Osteocyte (in vitro differentiated cells): ENCODE data around the gene MATR3. TPM values are rescaled to one million over a fixed set of nuclear protein-coding genes. Genes with fewer than 3 reads are reported as not detected.

ENCODE experiments used
- DNase-seq: peaks from one replicate; pipeline ENCODE4 v3.0.0; 2021; ENCODE audit warnings: mixed read lengths; ENCODE audit not compliant: unreplicated experiment; ENCODE audit errors: extremely low spot score
- H3K27ac Mint-ChIP-seq: one replicate; pipeline ENCODE4 v1.8.0; 2021; ENCODE audit warnings: mild to moderate bottlenecking, mixed read lengths; ENCODE audit not compliant: unreplicated experiment
- H3K27me3 Mint-ChIP-seq: one replicate; pipeline ENCODE4 v1.8.0; 2021; ENCODE audit warnings: mixed read lengths; ENCODE audit not compliant: unreplicated experiment
- H3K36me3 Mint-ChIP-seq: one replicate; pipeline ENCODE4 v1.8.0; 2021; ENCODE audit warnings: mixed read lengths; ENCODE audit not compliant: unreplicated experiment
- H3K4me1 Mint-ChIP-seq: one replicate; pipeline ENCODE4 v1.8.0; 2021; ENCODE audit warnings: mixed read lengths; ENCODE audit not compliant: unreplicated experiment
- H3K4me3 Mint-ChIP-seq: one replicate; pipeline ENCODE4 v1.8.0; 2021; ENCODE audit warnings: mild to moderate bottlenecking, moderate library complexity, mixed read lengths; ENCODE audit not compliant: unreplicated experiment
- H3K9me3 Mint-ChIP-seq: one replicate; pipeline ENCODE4 v1.8.0; 2021; ENCODE audit warnings: mixed read lengths; ENCODE audit not compliant: unreplicated experiment
- long read RNA-seq: library from polyadenylated mRNA; unstranded; transcript quantifications from one replicate; pipeline ENCODE4 v2.0.0, GENCODE V29; 2021
- total RNA-seq: library from RNA; stranded (reverse); gene quantifications from 2 replicates; pipeline ENCODE4 v1.2.1, GENCODE V29; 2021
- TF ChIP-seq, protein P1 (sequence below): fragments of 200-600 bp; sonication (generic); IDR thresholded peaks from 2 replicates; pipeline ENCODE4 v1.5.0; 2021; ENCODE audit warnings: antibody characterized with exemption, mild to moderate bottlenecking, moderate library complexity

Gene MATR3, protein sequence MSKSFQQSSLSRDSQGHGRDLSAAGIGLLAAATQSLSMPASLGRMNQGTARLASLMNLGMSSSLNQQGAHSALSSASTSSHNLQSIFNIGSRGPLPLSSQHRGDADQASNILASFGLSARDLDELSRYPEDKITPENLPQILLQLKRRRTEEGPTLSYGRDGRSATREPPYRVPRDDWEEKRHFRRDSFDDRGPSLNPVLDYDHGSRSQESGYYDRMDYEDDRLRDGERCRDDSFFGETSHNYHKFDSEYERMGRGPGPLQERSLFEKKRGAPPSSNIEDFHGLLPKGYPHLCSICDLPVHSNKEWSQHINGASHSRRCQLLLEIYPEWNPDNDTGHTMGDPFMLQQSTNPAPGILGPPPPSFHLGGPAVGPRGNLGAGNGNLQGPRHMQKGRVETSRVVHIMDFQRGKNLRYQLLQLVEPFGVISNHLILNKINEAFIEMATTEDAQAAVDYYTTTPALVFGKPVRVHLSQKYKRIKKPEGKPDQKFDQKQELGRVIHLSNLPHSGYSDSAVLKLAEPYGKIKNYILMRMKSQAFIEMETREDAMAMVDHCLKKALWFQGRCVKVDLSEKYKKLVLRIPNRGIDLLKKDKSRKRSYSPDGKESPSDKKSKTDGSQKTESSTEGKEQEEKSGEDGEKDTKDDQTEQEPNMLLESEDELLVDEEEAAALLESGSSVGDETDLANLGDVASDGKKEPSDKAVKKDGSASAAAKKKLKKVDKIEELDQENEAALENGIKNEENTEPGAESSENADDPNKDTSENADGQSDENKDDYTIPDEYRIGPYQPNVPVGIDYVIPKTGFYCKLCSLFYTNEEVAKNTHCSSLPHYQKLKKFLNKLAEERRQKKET
- total RNA-seq, result 216 and 218 TPM in 2 replicates
- long read RNA-seq, full-length matches to known transcripts, result 1,040 of 2,191 reads
- long read RNA-seq, partial matches to known transcripts, result 910 of 2,191 reads
- long read RNA-seq, other reads (novel, unspliced or antisense), result 241 of 2,191 reads

DNA sequence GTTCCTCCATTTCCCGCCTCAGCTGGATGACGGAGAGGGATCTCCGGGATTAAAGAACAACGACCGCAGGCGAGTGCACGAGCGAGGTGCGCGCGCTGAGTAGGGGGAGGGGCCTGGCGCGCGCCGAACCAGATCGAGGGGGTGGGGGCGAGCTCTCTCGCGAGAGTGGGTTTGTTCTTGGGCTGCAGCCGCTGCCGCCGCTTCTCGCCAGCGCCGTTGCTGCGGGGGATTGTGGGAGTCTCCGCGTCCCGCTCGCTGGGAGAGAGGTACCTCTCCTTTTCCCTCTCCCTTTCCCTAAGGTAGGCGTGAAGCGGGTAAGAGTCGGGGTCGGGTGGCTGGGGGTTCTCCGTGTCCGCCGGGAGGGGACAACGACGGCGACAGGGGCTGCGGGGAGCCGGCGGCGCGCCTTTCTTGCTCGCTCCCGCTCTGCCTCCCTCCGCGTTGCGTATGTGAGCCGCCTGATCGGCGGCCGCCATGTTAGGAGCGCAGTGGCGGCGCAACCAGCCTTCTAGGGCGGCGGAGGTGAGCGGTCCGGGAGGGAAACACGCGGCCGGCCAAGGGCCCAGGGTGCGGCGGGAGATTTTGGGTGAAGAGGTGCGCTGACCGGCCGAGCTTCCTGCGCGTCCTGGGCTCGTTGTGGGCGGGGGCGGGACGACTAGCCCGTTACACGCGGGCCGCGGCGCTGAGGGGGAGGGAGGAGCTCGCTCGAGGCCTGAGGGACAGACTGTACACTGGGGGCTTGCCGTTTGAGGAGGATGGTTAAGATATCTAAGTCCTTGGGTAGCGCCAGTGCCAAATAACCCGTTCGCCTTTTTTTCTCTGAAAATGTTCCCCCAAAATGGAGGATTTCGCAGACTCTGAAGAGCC, at the start of gene MATR3:
Gene MATR3 (plus strand): TSS at position 234 of the 867 bp plus-strand sequence. CDS start 13,676 bp downstream, outside the sequence.
- Mint-ChIP-seq H3K4me1 (peaks cover 35% of the 10 kb centered on the region), H3K27me3 (no peaks in the 10 kb centered on the region), H3K4me3 (peak within 1 kb of the TSS; percentile 97)

DNA sequence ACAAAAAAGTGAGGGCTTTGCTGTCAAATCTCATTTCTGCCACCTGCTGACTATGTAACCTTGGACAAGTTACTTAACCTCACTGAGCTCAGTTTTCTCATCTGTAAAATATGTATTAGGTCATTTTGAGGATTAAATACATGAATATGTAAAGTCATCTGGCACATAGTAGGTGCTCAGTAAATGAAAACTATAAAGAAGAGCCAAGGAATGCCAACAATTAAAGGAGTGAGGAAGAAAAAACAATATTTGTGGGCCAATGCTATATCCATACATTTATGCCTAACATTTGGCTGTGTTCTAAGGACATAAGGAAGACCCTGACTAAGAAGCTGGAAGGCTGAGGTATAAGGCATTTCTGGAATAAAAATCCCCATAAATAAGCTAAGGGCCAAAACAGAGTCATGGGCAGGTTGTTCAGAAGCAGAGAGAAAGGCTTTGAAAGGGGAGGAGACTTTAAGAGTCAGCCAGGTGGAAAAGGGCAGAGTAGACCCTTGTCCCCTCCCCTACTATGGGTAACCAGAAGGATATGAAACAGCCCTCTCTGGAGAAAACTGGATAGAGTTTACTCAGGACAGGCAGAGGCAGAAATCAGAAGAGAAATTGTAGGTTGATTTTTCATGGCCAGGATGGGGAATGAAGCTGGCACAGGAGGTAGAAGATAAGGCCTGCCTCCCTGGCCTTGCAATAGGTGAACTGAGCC, 47.8 kb upstream of the MATR3 start:
- Mint-ChIP-seq H3K36me3 (no peaks in the 10 kb centered on the region), H3K4me1 (peaks cover 11% of the 10 kb centered on the region), H3K9me3 (no peaks in the 10 kb centered on the region), H3K27me3 (peaks cover 11% of the 10 kb centered on the region), H3K4me3 (no peak overlapping the region), H3K27ac (no peak overlapping the region)
- DNase-seq, result no peak
- TF ChIP-seq, protein P1, sequence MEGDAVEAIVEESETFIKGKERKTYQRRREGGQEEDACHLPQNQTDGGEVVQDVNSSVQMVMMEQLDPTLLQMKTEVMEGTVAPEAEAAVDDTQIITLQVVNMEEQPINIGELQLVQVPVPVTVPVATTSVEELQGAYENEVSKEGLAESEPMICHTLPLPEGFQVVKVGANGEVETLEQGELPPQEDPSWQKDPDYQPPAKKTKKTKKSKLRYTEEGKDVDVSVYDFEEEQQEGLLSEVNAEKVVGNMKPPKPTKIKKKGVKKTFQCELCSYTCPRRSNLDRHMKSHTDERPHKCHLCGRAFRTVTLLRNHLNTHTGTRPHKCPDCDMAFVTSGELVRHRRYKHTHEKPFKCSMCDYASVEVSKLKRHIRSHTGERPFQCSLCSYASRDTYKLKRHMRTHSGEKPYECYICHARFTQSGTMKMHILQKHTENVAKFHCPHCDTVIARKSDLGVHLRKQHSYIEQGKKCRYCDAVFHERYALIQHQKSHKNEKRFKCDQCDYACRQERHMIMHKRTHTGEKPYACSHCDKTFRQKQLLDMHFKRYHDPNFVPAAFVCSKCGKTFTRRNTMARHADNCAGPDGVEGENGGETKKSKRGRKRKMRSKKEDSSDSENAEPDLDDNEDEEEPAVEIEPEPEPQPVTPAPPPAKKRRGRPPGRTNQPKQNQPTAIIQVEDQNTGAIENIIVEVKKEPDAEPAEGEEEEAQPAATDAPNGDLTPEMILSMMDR, result peak; percentile 10

More for the DNA sequence above, at the start of gene MATR3:
- H3K27ac Mint-ChIP-seq, result peak within 1 kb of the TSS; percentile 99
- H3K36me3 Mint-ChIP-seq, result no peaks in the 10 kb centered on the region
- DNase-seq, result peak; percentile 98
- H3K9me3 Mint-ChIP-seq, result no peaks in the 10 kb centered on the region
- TF ChIP-seq, protein P1, result no peak

DNA sequence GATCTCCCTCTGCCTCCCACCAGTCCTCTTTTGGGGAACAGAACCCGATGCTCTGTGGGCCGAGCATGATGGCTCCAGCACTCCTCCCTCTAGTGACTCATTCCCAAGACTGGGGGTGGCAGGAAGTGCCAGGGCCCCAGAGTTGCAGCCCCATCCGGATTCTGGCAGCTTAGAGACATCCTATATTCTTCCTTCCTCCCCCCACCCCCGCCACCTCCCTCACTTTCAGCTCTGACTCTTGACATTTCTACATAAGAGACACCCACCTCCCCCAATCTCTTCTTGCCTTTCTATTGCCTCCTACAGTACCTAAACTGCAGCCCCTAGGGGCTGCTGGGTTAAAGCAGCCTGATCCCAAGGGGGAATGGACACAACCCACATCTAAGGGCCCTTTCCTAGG, 47.1 kb upstream of the MATR3 start:
- H3K4me1 Mint-ChIP-seq, result peaks cover 11% of the 10 kb centered on the region
- no peaks in the 10 kb centered on the region for H3K9me3 Mint-ChIP-seq
- TF ChIP-seq, protein P1, result no peak
- H3K27me3 Mint-ChIP-seq, result peaks cover 5% of the 10 kb centered on the region
- DNase-seq, result no peak
- no peaks in the 10 kb centered on the region for H3K36me3 Mint-ChIP-seq
- peak overlapping the region; percentile 73 for H3K27ac Mint-ChIP-seq
- H3K4me3 Mint-ChIP-seq, result no peak overlapping the region

DNA sequence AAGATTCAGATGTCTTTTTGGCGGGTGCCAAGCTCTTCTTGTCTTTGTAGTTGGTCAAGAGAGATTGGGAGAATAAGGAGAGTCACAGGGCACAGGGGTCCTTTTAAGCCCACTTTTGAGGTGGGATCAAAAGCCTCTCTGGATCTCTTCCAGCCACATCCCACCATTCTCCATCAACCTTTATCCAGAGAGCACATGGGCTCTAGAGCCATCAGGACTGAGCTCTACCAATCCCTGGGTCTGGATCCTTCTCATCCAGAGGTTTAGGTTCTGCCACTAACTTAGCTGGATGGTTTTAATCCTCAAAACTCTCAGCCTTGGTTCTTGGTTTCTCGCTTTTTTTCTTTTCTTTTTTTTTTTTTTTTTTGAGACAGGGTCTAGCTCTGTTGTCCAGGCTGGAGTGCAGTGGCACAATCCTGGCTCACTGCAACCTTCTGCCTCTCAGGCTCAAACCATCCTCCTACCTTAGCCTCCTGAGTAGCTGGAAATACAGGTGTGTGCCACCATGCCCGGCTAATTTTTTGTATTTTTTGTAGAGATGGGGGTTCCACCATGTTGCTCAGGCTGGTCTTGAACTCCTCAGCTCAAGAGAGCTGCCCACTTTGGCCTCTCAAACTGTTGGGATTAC, 44.6 kb upstream of the MATR3 start:
- Mint-ChIP-seq H3K27me3 (no peaks in the 10 kb centered on the region), H3K9me3 (no peaks in the 10 kb centered on the region), H3K36me3 (no peaks in the 10 kb centered on the region), H3K4me1 (peaks cover 11% of the 10 kb centered on the region), H3K27ac (no peak overlapping the region), H3K4me3 (no peak overlapping the region)
- TF ChIP-seq, protein P1, result no peak
- DNase-seq, result no peak
